HEK293 (cell line): ENCODE measurements around the gene OLFM1.

ENCODE experiments used
- CTCF ChIA-PET: fragments of 350-600 bp; formaldehyde crosslinking; extraction: SDS; loops from one replicate; lab custom pipeline; 2021; ENCODE audit warnings: antibody characterized with exemption; lab: Yijun Ruan, JAX
- POLR2A ChIA-PET: fragments of 300-600 bp; formaldehyde crosslinking; extraction: SDS; loops from one replicate; lab custom pipeline; 2020; ENCODE audit warnings: antibody characterized with exemption, inconsistent platforms; lab: Yijun Ruan, JAX
- H3K27ac ChIP-seq: fragments of 200-500 bp; sonication (Bioruptor generic); 2 replicates; pipeline ENCODE4 v1.5.1; 2014; ENCODE audit warnings: low read depth, low read length, control low read depth, inconsistent platforms; ENCODE audit errors: extremely low read depth
- H3K36me3 ChIP-seq, 2 experiments: fragments of 200-500 bp in 1 of 2; sonication (Bioruptor generic) in 1 of 2; 1 replicate in 1 of 2; 2 replicates in 1 of 2; pipeline ENCODE4 v1.5.1; 2014 to 2017; ENCODE audit warnings: inconsistent platforms in 2 of 2, low read length in 2 of 2; ENCODE audit not compliant: control insufficient read depth in 2 of 2, insufficient read depth in 1 of 2
- H3K4me1 ChIP-seq: fragments of 200-500 bp; sonication (Bioruptor generic); 2 replicates; pipeline ENCODE4 v1.5.1; 2014; ENCODE audit warnings: mild to moderate bottlenecking, low read length, inconsistent platforms; ENCODE audit not compliant: control insufficient read depth, insufficient read depth
- H3K4me3 ChIP-seq: 2 replicates; pipeline ENCODE4 v1.5.1; 2011; ENCODE audit warnings: low read depth, mild to moderate bottlenecking, control low read depth, low read length, moderate library complexity
- H3K9me3 ChIP-seq: fragments of 200-500 bp; sonication (Bioruptor generic); 2 replicates; pipeline ENCODE4 v1.5.1; 2014; ENCODE audit warnings: low read depth, low read length, inconsistent platforms; ENCODE audit not compliant: control insufficient read depth, insufficient read depth
- CTCF ChIP-seq: fragments of 450-650 bp; formaldehyde crosslinking; IDR thresholded peaks from 2 replicates; pipeline ENCODE4 v1.5.1; 2016; ENCODE audit warnings: missing biosample characterization, missing genetic modification characterization
- EGR2 ChIP-seq: fragments of 450-650 bp; formaldehyde crosslinking; IDR thresholded peaks from 2 replicates; pipeline ENCODE4 v1.5.1; 2016; ENCODE audit warnings: low read depth, missing biosample characterization, missing genetic modification characterization
- GFI1B ChIP-seq: fragments of 450-650 bp; formaldehyde crosslinking; IDR thresholded peaks from 2 replicates; pipeline ENCODE4 v1.5.1; 2016; ENCODE audit warnings: missing biosample characterization, missing genetic modification characterization
- GLIS1 ChIP-seq: fragments of 450-650 bp; formaldehyde crosslinking; IDR thresholded peaks from 2 replicates; pipeline ENCODE4 v1.5.1; 2016; ENCODE audit warnings: missing biosample characterization, missing genetic modification characterization
- MZF1 ChIP-seq: fragments of 450-650 bp; formaldehyde crosslinking; IDR thresholded peaks from 2 replicates; pipeline ENCODE4 v1.5.1; 2017; ENCODE audit warnings: missing biosample characterization, missing genetic modification characterization, borderline replicate concordance
- REST ChIP-seq: fragments of 450-650 bp; formaldehyde crosslinking; IDR thresholded peaks from 2 replicates; pipeline ENCODE4 v1.5.1; 2016; ENCODE audit warnings: missing biosample characterization, missing genetic modification characterization
- ZBTB6 ChIP-seq: fragments of 450-650 bp; formaldehyde crosslinking; IDR thresholded peaks from 2 replicates; pipeline ENCODE4 v1.5.1; 2017; ENCODE audit warnings: missing biosample characterization, missing genetic modification characterization
- ZNF266 ChIP-seq: fragments of 450-650 bp; formaldehyde crosslinking; IDR thresholded peaks from 2 replicates; pipeline ENCODE4 v1.5.1; 2016; ENCODE audit warnings: missing biosample characterization, missing genetic modification characterization, low read depth
- ZNF292 ChIP-seq: fragments of 450-650 bp; formaldehyde crosslinking; IDR thresholded peaks from 2 replicates; pipeline ENCODE4 v1.5.1; 2016; ENCODE audit warnings: low read depth, missing biosample characterization, missing genetic modification characterization, borderline replicate concordance
- ZNF350 ChIP-seq: fragments of 450-650 bp; formaldehyde crosslinking; IDR thresholded peaks from 2 replicates; pipeline ENCODE4 v1.5.0; 2017; ENCODE audit warnings: missing biosample characterization, mild to moderate bottlenecking, missing genetic modification characterization
- ZNF48 ChIP-seq: fragments of 450-650 bp; formaldehyde crosslinking; IDR thresholded peaks from 2 replicates; pipeline ENCODE4 v1.5.1; 2016; ENCODE audit warnings: missing biosample characterization, missing genetic modification characterization
- ZNF544 ChIP-seq: fragments of 450-650 bp; formaldehyde crosslinking; IDR thresholded peaks from 2 replicates; pipeline ENCODE4 v1.5.0; 2017; ENCODE audit warnings: missing biosample characterization, missing genetic modification characterization
- ZNF610 ChIP-seq: fragments of 450-650 bp; formaldehyde crosslinking; IDR thresholded peaks from 2 replicates; pipeline ENCODE4 v1.5.1; 2016; ENCODE audit warnings: missing biosample characterization, missing genetic modification characterization, borderline replicate concordance
- ZNF664 ChIP-seq: fragments of 450-650 bp; formaldehyde crosslinking; IDR thresholded peaks from 2 replicates; pipeline ENCODE4 v1.5.1; 2016; ENCODE audit warnings: missing biosample characterization, missing genetic modification characterization

Gene OLFM1

GRCh38 chr9:135076876-135077430, 10.5 kb upstream of the OLFM1 start:
- Histone ChIP-seq H3K27ac (no peak overlapping the region), H3K9me3 (no peaks in the 10 kb centered on the region), H3K4me1 (no peaks in the 10 kb centered on the region), H3K4me3 (no peak overlapping the region), H3K36me3 (no peaks in the 10 kb centered on the region)
- CTCF ChIA-PET, result interaction anchor here (0.7 to 4.0 kb wide), 2 partner anchors 298 to 335 kb away, joined by 3 to 20 read pairs; no protein-coding TSS in a partner anchor
- no peak for TF ChIP-seq MZF1 (tag by site-specific recombination)
- no peak for TF ChIP-seq ZNF350 (tag by site-specific recombination)
- POLR2A ChIA-PET, result interaction anchor here (0.6 kb wide), 1 partner anchor 783 kb away, joined by 10 read pairs; no protein-coding TSS in a partner anchor

GRCh38 chr9:135077497-135078200, 9.8 kb upstream of the OLFM1 start:
- POLR2A ChIA-PET, result no interaction called here
- CTCF ChIA-PET, result interaction anchor here (0.6 to 4.0 kb wide), 4 partner anchors 299 to 628 kb away, joined by 3 to 20 read pairs (median 4); no protein-coding TSS in a partner anchor
- H3K27ac ChIP-seq, result no peak overlapping the region
- TF ChIP-seq ZNF350 (tag by site-specific recombination) (no peak), EGR2 (tag by site-specific recombination) (peak; percentile 19; the same call in 1 of the 2 replicates), REST (tag by site-specific recombination) (peak; percentile 97)
- no peak overlapping the region for H3K4me3 ChIP-seq
- H3K4me1 ChIP-seq, result no peaks in the 10 kb centered on the region
- H3K36me3 ChIP-seq, result no peaks in the 10 kb centered on the region
- H3K9me3 ChIP-seq, result no peaks in the 10 kb centered on the region

- H3K36me3 ChIP-seq, result no peaks in the 10 kb centered on the region
- no peaks in the 10 kb centered on the region for H3K9me3 ChIP-seq
- TF ChIP-seq ZNF610 (tag by site-specific recombination) (no peak), ZNF292 (tag by site-specific recombination) (no peak), GFI1B (no peak), ZNF48 (tag by site-specific recombination) (no peak), ZBTB6 (no peak), CTCF (tag by site-specific recombination) (no peak), GLIS1 (tag by site-specific recombination) (no peak), ZNF266 (tag by site-specific recombination) (no peak), ZNF664 (tag by site-specific recombination) (no peak), ZNF544 (tag by site-specific recombination) (no peak)
- H3K4me1 ChIP-seq, result no peaks in the 10 kb centered on the region
- ChIA-PET CTCF (interaction anchor here (0.6 to 4.0 kb wide), 3 partner anchors 330 to 629 kb away, joined by 3 to 20 read pairs (median 4); no protein-coding TSS in a partner anchor), POLR2A (no interaction called here)
- H3K27ac ChIP-seq, result no peak overlapping the region
- H3K4me3 ChIP-seq, result no peak overlapping the region
These were observed 9.1 kb upstream of the OLFM1 start for GRCh38 chr9:135078361-135078821.
